ENCODE measurements around the gene NKAIN2.

NKAIN2 gene

DNA sequence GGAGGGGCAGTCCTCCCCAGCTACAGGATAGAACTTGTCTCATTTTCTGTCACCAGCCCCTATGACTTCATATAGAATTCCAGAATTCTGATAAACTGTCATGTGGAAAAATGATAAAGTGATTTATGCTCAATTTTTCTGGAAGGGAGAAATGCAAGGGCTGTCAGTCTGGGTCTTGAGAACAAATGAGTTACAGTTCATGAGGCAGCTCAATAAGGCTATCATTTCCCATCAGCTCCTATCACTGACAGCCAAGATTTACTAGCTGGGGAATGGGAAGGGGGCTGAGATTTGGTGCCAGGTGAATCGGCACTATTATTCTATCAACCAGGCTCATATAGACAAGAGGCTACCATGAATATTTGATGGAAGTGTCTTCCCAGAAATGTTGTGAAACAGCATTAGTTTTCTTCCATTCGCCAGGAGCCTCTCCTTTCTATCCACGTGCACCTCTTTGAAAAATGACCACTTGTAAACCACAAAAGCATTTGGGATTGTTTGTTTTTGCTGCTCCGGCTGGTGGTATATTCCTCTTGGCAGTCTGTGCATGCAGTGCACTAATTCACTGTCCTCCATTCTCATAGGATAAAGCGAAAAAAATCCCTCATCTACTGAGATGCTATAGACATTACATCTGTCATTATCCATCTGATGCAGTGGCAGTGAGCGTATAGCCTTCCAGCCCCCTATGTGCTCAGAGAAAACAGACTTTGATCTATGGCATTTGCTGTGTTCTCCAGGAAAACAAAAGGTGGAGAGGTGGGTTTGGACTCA, 629.9 kb downstream of the NKAIN2 start:
- ATAC-seq = no peak
- TF ChIP-seq ZFP3 (CRISPR knock-in tag; IDR thresholded peaks at IDR 0.05) = no peak
- TF ChIP-seq BACH2 (CRISPR knock-in tag; IDR thresholded peaks at IDR 0.05; ENCODE audit: borderline replicate concordance) = no peak
- no peak for TF ChIP-seq OSR1 (CRISPR knock-in tag; IDR thresholded peaks at IDR 0.05)
- no peak for TF ChIP-seq ZNF70 (CRISPR knock-in tag; IDR thresholded peaks at IDR 0.05)
- TF ChIP-seq, protein P1, sequence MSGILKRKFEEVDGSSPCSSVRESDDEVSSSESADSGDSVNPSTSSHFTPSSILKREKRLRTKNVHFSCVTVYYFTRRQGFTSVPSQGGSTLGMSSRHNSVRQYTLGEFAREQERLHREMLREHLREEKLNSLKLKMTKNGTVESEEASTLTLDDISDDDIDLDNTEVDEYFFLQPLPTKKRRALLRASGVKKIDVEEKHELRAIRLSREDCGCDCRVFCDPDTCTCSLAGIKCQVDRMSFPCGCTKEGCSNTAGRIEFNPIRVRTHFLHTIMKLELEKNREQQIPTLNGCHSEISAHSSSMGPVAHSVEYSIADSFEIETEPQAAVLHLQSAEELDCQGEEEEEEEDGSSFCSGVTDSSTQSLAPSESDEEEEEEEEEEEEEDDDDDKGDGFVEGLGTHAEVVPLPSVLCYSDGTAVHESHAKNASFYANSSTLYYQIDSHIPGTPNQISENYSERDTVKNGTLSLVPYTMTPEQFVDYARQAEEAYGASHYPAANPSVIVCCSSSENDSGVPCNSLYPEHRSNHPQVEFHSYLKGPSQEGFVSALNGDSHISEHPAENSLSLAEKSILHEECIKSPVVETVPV (CRISPR knock-in tag; IDR thresholded peaks at IDR 0.05) = no peak
- no peak for TF ChIP-seq CSDC2 (CRISPR knock-in tag; IDR thresholded peaks at IDR 0.05)
- no peak for TF ChIP-seq SNAI2 (CRISPR knock-in tag; IDR thresholded peaks at IDR 0.05)
- no peak for TF ChIP-seq ZNF565 (CRISPR knock-in tag; conservative IDR thresholded peaks at IDR 0.05; ENCODE audit: low read depth)
- no peak for TF ChIP-seq TSHZ2 (CRISPR knock-in tag; IDR thresholded peaks at IDR 0.05)
- no peak for TF ChIP-seq RARB (CRISPR knock-in tag; IDR thresholded peaks at IDR 0.05)
- TF ChIP-seq TOX (CRISPR knock-in tag; IDR thresholded peaks at IDR 0.05; ENCODE audit: borderline replicate concordance) = no peak
- TF ChIP-seq ZC3H10 (CRISPR knock-in tag; IDR thresholded peaks at IDR 0.05) = no peak
- no peak for TF ChIP-seq GLIS3 (CRISPR knock-in tag; IDR thresholded peaks at IDR 0.05)
- TF ChIP-seq, protein P2, sequence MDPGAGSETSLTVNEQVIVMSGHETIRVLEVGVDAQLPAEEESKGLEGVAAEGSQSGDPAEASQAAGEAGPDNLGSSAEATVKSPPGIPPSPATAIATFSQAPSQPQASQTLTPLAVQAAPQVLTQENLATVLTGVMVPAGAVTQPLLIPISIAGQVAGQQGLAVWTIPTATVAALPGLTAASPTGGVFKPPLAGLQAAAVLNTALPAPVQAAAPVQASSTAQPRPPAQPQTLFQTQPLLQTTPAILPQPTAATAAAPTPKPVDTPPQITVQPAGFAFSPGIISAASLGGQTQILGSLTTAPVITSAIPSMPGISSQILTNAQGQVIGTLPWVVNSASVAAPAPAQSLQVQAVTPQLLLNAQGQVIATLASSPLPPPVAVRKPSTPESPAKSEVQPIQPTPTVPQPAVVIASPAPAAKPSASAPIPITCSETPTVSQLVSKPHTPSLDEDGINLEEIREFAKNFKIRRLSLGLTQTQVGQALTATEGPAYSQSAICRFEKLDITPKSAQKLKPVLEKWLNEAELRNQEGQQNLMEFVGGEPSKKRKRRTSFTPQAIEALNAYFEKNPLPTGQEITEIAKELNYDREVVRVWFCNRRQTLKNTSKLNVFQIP (CRISPR knock-in tag; IDR thresholded peaks at IDR 0.05; ENCODE audit: borderline replicate concordance, low read depth) = no peak
- no peak for TF ChIP-seq TCF4 (CRISPR knock-in tag; IDR thresholded peaks at IDR 0.05; ENCODE audit: borderline replicate concordance)

GRCh38 chr6:124434421-124434820, 630.8 kb downstream of the NKAIN2 start:
- TF ChIP-seq, protein P2 (CRISPR knock-in tag; IDR thresholded peaks at IDR 0.05; ENCODE audit: borderline replicate concordance, low read depth) = no peak
- TF ChIP-seq ZNF8 (CRISPR knock-in tag; IDR thresholded peaks at IDR 0.05) (no peak), CSDC2 (CRISPR knock-in tag; IDR thresholded peaks at IDR 0.05) (no peak), ISL1 (CRISPR knock-in tag; IDR thresholded peaks at IDR 0.05) (no peak), GLIS3 (CRISPR knock-in tag; IDR thresholded peaks at IDR 0.05) (no peak), TOX (CRISPR knock-in tag; IDR thresholded peaks at IDR 0.05; ENCODE audit: borderline replicate concordance) (no peak), BACH2 (CRISPR knock-in tag; IDR thresholded peaks at IDR 0.05; ENCODE audit: borderline replicate concordance) (no peak), PPARA (CRISPR knock-in tag; IDR thresholded peaks at IDR 0.05; ENCODE audit: borderline replicate concordance) (no peak), ZFP3 (CRISPR knock-in tag; IDR thresholded peaks at IDR 0.05) (no peak), TCF4 (CRISPR knock-in tag; IDR thresholded peaks at IDR 0.05; ENCODE audit: borderline replicate concordance) (no peak), ESRRG (CRISPR knock-in tag; IDR thresholded peaks at IDR 0.05) (no peak), RARB (CRISPR knock-in tag; IDR thresholded peaks at IDR 0.05) (no peak), SNAI2 (CRISPR knock-in tag; IDR thresholded peaks at IDR 0.05) (no peak), ZC3H10 (CRISPR knock-in tag; IDR thresholded peaks at IDR 0.05) (no peak), ZNF70 (CRISPR knock-in tag; IDR thresholded peaks at IDR 0.05) (no peak), ARNTL (CRISPR knock-in tag; IDR thresholded peaks at IDR 0.05; ENCODE audit: borderline replicate concordance, low read depth) (no peak), ZFP30 (CRISPR knock-in tag; IDR thresholded peaks at IDR 0.05) (no peak), OSR1 (CRISPR knock-in tag; IDR thresholded peaks at IDR 0.05) (no peak)
- TF ChIP-seq, protein P1 (CRISPR knock-in tag; IDR thresholded peaks at IDR 0.05) = no peak
- TF ChIP-seq, protein P3, sequence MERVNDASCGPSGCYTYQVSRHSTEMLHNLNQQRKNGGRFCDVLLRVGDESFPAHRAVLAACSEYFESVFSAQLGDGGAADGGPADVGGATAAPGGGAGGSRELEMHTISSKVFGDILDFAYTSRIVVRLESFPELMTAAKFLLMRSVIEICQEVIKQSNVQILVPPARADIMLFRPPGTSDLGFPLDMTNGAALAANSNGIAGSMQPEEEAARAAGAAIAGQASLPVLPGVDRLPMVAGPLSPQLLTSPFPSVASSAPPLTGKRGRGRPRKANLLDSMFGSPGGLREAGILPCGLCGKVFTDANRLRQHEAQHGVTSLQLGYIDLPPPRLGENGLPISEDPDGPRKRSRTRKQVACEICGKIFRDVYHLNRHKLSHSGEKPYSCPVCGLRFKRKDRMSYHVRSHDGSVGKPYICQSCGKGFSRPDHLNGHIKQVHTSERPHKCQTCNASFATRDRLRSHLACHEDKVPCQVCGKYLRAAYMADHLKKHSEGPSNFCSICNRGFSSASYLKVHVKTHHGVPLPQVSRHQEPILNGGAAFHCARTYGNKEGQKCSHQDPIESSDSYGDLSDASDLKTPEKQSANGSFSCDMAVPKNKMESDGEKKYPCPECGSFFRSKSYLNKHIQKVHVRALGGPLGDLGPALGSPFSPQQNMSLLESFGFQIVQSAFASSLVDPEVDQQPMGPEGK (CRISPR knock-in tag; IDR thresholded peaks at IDR 0.05; ENCODE audit: borderline replicate concordance) = no peak
- ATAC-seq = no peak
